GM19467 (cell line): Measurements from ENCODE around the gene GRID1.
"Not testable (repeated sequence)": the region's sequence is repeated elsewhere in the genome, so short reads cannot be mapped to it uniquely, and the experiment has no call there.

Experiments used
- ATAC-seq: cut with Tn5 transposase; IDR thresholded peaks from one replicate; pipeline ENCODE4 v1.9.1; 2021; ENCODE audit warnings: mild to moderate bottlenecking, moderate library complexity; ENCODE audit not compliant: unreplicated experiment

GRID1 gene

DNA sequence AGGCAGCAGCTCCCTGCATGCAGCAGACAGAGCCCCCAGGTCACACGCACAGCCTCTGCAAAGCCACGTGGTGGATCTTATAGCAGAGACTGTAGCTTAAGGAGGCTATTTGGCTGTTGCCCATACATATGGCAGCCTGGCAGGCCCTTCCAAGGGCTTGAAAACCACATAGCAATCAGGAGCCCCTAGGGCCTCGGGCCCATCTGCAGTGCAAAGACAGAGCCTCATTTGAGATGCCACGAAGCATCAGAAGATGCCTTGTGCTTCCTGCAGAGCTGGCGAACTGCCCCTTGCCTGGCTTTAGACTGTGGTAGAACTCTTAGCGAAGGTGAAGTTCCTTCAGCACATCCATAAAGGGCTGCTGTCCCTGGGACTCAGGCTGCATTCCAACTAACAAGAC, 309.9 kb downstream of the GRID1 start:
- no peak for ATAC-seq

DNA sequence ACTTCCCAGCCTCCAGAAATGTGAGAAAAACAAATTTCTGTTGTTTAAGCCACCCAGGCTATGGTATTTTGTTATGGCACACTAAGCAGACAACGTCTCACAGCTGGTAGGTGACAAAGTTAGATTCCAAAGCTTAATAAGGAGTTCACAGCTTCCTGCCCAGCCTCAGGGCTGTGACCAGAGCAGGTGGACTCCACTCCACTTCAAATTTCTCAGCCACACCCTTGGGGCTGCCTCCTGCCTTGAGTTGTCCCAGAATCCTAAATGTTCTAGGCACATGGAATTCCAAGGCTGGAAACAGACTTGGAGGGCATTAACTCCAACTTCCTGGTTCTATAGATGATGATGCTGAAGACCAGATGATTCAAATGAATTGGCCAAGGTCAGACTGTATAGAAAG, 310.7 kb downstream of the GRID1 start:
- ATAC-seq = no peak

DNA sequence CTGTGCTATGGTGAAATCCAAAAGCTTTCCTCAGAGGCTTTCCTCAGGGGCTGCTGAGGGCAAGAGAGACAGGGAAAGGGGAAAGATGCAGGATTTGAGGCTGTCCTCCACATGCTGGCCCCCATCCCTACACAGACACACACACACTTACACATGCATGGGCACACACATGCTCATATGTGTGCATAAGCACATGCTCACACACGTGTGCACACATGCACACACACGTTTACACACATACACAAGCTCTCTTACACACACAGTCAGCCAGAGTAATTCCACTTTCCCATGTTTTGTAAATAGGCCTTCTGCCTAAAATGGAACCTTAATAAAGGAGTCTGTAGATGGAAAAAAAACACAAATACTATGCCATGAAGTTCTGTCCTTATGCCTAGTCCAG, 312.9 kb downstream of the GRID1 start:
- ATAC-seq = no peak

DNA sequence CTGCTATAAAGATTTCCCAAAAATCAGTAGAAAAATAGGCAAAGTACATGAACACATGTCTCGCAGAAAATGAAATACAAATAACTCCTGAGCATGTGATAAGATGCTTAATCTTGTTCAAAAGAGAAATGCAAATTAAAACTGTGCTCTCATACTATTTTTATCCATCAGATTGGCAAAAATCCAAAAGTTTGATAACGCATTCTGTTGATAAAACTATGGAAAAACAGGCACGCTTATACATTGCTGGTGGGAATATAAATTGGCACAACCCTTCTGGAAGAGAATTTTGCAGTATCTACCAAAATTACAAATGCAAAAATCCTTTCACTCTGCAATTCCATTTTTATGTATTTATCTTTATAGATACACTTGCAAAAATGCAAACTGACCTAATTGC, 315.0 kb downstream of the GRID1 start:
- ATAC-seq = no peak

DNA sequence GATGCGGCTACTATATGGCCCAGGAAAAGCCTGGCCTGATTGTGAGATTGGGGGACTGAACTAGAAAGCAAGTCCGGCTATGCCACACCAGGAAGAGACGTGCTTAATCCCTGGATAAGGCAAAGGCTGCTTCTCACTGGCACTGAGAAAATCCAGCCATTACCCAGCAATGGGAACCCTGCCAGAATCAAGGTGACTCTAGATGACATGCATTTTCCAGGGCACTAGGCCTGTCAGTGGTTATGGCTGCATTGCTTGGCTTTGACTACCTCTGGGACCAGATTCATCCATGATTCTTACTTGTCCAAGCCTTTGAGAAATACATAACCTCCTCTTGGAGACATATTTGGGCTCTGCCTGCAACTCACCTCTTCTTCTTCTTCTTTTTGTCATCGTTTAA, 317.2 kb downstream of the GRID1 start:
- ATAC-seq = no peak

DNA sequence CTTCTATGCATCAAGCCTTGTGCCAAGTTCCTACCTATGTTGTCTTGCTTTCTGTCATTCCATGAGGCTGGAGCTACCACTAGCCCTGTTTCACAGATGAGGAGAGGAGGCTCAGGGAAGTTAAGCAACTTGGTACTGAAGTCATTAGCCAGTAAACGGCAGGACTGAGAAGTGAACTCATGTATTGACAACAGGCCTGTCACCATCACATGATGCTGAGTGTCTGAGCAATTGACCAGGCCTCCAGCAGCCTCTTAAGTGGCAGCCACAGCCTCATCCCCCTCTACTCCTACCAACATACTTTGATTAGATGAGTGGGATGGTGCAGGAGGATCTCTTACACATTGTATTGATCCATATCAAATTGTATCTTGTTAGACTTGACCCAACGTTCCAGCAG, 317.6 kb downstream of the GRID1 start:
- no peak for ATAC-seq

DNA sequence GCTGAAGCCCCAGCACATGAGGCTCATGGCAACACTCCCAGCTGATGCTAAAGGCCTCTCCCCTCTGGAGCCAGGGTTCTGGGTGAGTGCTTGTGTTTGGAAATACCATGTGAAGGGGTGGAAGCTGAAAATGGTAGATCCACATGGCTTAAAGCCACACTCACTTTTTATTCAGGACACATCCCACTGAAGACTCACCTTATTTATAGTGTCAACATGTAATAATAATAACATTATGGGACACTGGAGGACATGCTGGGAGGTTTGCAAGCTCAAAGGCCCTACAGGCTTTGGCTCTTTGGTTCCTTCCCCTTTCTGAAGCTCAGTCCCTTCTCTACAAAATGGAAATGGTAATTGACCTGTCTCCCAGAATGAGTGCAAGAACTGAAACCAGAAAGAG, 318.0 kb downstream of the GRID1 start:
- no peak for ATAC-seq

DNA sequence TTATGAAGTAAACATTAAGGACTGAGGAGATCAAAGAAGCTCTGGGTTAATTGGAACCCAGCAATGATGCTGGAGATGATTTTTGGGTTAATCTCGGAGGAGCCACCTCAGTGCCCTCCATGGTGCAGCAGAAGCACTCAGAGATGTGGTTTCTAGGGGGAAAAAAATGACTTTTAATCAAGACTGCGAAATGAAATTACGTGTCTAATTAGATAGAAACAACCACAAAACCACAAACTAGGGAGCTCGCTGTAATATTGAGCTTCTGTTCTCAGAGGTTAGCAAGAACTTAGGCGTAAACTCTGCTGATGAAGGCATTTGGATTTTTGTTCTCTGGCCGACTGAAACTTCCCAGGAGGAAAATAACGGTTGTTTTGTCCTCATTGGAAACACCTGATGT, 319.0 kb downstream of the GRID1 start:
- ATAC-seq = no peak

DNA sequence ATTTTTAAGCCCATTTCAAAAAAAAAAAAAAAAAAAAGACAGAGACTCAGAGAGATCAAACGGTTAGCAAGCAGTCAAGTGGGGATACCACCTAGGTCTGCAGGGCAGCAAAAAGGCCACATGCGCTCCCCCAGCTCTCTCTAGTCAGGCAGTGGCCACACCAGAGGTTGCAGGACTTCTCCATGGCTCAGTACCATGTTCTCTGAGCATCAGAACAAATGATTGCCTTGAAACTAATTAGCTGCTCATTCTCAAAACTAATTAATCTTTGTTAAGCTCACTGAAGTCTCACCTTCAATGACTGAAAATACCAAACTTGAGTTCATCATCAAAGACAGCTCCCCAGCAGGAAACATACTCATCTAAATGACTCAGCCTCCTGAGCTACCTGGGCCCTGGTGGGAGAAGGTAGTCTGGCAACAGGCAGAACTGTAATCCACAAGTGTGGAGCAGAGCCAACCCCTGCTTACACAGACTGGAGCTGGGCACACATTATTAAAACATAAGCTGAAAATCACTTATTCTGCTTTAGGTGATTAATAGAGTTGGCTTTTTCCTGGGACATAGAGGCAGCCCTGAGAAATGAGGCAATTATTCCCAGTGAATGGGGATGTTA, 319.6 kb downstream of the GRID1 start:
- no peak for ATAC-seq

DNA sequence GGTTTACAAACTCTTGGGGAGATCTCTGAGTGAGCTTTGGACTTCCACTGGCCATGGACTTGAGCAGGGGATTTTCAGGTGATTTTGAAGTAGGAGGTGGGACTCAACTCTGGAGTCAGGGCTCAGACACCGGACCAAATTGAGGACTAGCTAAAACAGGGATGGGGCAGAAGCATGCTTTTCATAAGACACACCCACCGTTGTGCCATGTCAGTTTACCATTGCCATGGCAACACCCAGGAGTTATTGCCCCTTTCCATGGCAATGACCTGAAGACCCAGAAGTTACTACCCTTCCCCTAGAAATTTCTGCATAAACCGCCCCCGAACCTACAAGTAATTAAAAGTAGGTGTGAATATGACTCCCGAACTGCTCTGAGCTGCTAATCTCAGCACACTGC, 320.7 kb downstream of the GRID1 start:
- ATAC-seq = no peak

DNA sequence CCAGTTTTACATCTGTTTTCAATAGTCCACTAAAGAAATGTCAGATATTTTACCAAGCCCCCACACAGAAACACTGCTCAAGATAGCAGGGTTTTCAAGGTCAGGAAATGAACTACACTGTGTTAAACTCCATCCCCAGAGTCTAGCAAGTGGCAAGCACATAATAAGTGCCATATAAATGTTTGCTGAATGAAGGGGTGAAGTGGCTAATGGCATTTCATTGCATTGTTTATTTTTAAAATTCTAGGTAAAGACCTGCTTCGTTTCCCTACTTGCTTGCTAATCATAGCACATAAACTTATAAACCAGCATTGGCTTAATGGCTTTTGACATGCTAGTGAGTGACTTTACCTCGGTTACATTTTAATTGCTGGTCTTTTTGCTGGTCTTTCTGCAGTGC, 322.6 kb downstream of the GRID1 start:
- ATAC-seq = no peak

DNA sequence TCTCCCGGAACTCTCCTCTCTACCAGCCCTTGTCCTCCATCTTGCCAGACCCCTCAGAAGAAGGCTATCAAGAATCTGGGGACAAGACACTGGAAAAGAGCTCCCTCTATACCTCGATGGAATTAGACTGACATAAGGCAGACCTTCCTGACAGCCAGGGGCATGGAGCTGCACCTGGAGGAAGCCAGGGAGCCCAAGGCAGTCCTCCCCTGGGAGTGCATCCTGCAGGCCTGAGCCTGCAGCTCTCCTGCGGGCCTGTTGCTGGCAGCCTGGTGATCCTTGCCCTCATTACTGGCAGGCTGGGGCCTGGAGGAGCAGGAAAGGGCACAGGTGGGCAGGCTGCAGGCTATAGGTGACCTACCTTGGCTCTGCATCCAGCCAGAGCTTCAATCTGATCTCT, 323.4 kb downstream of the GRID1 start:
- no peak for ATAC-seq

DNA sequence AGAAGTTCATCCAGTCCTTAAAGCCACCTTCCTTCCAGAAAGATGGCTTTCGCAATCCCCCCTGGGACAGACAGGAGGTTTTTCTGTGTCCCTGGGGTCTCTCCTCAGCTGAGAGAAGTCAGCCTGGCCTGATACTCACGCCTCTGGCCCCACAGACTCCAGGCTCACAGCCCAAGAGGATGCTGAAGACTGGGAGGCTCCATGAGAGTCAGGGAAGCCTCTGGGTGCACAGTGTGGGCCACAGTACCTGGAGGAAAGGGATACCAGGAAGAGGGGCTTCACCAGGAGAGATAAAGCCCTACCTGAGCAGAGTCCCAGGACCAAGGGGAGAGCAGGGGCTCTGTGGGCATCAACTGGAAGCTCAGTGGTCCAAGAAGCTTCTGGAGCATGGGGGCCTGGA, 324.4 kb downstream of the GRID1 start:
- ATAC-seq = no peak

DNA sequence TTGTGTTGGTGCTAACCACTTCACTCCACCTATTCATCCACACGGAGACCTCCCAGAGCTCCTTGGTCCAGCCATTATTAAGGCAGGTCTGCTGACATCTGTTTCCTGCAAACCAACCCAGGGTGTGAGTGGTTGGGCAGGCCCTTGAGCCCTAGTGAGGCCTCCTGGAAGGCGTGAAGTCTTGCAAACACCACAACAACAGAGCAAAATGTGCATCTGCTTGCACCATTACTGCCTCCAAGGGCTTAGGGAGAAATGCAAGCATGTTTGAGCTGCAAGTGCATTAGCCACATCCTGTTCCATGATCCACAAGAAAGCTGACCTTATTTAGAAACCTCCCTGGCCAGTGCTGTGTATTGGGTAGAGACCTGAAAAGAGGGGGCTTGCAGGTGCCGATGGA, 325.5 kb downstream of the GRID1 start:
- ATAC-seq = no peak

DNA sequence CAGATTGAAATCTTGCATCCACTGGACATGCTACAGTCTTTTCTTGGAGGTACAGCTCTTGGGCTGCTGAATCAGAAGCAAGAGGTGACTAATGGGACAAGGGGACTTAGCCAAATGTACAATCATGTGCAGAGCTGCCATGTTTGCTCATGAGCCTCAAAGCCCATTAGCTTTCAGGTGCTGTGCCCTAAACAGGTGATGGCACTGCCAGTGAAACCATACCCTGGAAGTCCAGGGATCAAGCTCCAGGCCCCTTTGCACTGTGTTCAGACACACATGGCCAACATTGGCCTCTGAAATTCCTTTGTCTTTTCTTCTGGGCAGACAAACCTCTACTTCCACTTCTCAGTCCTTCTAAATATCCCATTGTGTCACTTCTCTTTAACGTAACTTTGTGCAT, 328.2 kb downstream of the GRID1 start:
- no peak for ATAC-seq

DNA sequence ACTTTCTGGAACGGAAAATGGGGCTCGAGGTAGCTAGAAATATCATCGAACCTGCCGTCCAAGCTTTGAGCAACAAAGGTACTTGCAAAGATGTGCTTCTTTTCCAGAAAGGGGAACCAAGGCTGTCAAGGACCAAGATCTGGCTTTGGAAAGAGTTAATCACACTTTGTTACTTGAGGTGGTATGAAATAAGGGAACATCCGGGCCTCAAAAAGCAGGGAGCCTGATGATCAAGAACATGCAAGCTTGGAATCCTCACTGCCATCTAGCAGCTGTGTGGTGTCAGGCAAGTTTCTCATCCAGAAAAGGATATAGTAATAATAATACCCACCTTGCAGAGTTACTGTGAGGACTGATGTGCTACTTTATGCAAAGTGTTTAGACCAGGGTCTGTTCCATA, 329.5 kb downstream of the GRID1 start:
- no peak for ATAC-seq

DNA sequence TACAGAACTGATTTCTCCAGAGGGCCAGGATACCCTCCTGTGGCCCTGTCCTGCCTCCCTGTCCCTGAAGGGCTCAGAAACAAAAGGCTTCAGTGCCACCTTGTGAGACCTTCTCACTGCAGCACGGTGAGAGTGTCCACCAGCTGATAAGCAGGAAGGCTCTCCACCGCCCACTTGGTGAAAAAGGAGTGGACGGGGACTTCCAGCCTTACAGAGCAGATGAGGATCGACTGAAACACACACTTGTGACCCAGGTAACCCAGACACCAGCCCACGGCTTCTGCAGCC, 330.1 kb downstream of the GRID1 start:
- ATAC-seq = no peak

DNA sequence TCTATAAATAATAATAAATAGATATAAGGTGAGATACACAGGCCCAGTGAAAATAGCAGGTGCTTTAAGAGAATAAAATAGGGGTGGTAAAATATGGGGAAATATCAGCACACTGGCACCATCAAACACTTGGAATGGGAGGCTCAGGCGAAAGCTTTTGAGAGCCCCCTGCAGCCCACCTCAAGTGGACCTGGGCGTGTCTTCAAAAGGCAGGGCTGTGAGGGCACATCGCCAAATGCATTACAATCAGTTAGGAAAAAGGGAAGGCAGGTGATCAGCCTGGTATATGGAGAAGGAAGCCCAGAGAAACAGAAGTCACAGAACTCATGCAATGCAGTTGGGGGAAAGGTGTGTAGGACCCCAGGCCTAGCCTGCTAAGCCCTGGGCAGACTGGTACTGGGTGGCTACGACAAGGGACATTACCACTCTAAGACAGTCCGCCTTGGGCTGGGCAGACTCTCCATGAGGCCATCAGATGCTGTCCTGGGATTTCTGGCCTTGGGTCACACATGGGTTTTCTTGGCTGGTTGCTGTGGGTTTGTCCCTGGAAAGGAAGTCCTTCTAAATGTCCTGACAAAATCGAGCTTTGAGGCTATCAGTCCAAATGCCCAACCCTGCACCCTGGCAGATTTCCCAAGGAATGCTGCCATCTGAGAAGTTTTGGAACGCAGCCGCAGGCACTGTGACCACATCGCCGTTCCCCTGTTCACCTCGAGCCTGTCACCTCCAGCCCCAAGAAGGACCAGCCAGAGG, 330.6 kb downstream of the GRID1 start:
- ATAC-seq = no peak

DNA sequence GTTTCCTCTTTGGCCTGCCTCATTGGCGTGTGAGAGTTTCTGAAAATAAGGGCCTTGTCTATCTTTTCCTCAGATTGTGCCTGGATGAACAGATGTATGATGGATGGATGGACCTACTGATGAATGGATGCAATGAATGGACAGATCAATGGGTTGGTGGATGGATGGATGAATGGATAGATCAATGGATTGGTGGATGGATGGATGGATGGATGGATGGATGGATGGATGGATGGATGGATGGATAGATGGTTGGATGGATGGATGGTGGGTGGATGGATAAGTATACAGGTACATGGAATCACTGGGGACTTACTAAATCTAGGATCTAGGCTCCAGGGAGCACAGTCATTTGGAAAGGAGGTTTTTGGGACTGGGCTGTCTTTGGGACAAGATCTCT, 331.9 kb downstream of the GRID1 start:
- no peak for ATAC-seq

DNA sequence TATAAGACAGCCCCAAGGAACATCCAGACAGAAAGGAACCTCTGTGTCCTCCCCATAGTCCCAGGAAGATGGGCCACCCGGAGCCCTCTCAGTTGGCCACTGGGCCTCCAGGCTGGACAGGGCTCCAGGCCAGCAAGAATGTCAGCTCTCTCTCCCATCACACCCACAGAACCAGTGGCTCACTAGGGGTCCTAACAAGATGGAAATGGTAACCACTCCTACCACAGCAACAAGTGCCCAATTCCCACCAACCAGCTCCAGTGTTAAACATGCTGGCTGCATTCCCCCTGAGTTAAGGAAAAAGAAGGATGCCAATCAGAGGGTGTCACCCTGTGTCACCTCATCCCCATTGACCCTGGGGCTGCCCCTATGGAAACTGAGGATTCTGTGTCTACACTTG, 333.0 kb downstream of the GRID1 start:
- ATAC-seq = no peak

DNA sequence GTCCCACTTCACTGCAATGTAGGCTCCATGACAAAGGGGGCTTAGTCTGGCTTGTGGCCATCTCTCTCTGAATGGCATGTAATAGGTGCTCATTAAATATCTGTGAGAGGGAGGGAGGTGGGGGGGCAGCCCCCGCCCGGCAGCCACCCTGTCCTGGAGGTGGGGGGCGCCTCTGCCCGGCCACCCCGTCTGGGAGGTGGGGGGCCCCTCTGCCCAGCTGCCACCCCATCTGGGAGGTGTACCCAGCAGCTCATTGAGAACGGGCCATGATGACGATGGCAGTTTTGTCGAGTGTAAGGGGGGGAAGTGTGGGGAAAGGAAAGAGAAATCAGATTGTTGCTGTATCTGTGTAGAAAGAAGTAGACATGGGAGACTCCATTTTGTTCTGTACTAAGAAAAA, 334.5 kb downstream of the GRID1 start:
- ATAC-seq = not testable (repeated sequence)

DNA sequence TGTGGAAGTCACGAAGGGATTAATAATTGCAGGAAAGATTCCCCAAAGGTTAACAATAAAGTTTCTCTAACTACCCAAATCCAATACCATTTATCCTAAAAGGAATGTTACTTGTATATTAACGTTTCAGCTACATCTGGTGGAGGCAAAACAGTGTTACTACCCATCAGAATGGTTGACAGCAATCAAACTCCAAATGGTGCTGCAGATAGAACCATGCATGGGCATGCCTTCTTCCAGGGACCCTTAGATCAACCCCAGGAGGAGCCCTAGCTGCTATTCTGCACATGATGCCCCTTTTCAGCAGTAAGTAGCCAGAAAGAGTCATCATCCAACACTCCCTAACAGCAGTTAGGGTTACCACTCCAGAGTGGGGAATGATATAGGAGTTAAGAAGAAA, 336.3 kb downstream of the GRID1 start:
- no peak for ATAC-seq

DNA sequence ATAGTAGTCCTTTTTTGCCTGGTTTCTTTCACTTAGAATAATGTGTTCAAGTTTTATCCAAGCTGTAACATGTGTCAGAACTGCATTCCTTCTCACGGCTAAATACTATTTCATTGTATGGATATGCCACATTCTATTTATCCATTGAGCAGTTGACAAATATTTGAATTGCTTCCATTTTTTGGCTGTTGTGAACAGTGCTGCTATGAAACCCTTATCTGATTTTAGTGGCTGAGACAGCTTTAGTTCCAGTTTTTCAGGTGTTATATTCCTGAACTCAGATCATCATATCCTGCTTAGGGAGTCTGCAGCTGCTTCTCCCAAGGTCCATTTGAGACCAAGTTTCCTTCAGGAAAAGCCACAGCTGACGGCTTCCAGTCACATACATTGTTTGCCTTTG, 339.2 kb downstream of the GRID1 start:
- no peak for ATAC-seq
